ENCODE data around the gene OR4A5. TPM values are rescaled to one million over a fixed set of nuclear protein-coding genes. Genes with fewer than 3 reads are reported as not detected.
"Not testable (repeated sequence)": the region's sequence is repeated elsewhere in the genome, so short reads cannot be mapped to it uniquely, and the experiment has no call there.

Gene OR4A5
- polyA plus RNA-seq (2013, experiment 1 of 2), result not detected
- polyA plus RNA-seq (2013, experiment 2 of 2), result not detected

GRCh38 chr11:54706532-54706931, at the start of gene OR4A5:
TSS of gene OR4A5 (plus strand) at chr11:54706832. CDS start at chr11:54706885, 53 bp downstream.
- H4K8ac ChIP-seq (ENCODE audit: low read depth, low read length); H3K9ac ChIP-seq (ENCODE audit: low read depth, low read length, poor library complexity); H3K4me1 ChIP-seq (ENCODE audit: control insufficient read depth in 2 of 2, insufficient read depth in 1 of 2, low read depth in 1 of 2, low read length in 2 of 2); H3K27ac ChIP-seq (replicated peaks; ENCODE audit: low read length); H3K27me3 ChIP-seq (ENCODE audit: control insufficient read depth in 3 of 3, insufficient read depth in 3 of 3, low read depth in 1 of 3, low read length in 3 of 3); H3K4me2 ChIP-seq (ENCODE audit: insufficient read depth, low read length, poor library complexity, severe bottlenecking); H4K91ac ChIP-seq (ENCODE audit: low read depth, low read length, poor library complexity); DNase-seq (ENCODE audit: low spot score); H3K4me3 ChIP-seq (ENCODE audit: low read length in 2 of 2); H3K18ac ChIP-seq (ENCODE audit: low read length); H2BK12ac ChIP-seq (ENCODE audit: low read length); H3K14ac ChIP-seq (ENCODE audit: low read length); H2BK120ac ChIP-seq (ENCODE audit: low read depth, low read length); H3K4ac ChIP-seq (ENCODE audit: low read length); H3K36me3 ChIP-seq (replicated peaks in 1 of 2; ENCODE audit: control insufficient read depth in 2 of 2, insufficient read depth in 2 of 2, low read length in 2 of 2); H2BK5ac ChIP-seq (ENCODE audit: low read length); H2AFZ ChIP-seq (ENCODE audit: low read length); H3K23ac ChIP-seq (ENCODE audit: low read depth, low read length, poor library complexity); H3K79me1 ChIP-seq (ENCODE audit: low read depth, low read length); H2BK15ac ChIP-seq (ENCODE audit: low read length); H3K9me3 ChIP-seq (replicated peaks in 1 of 2; ENCODE audit: control insufficient read depth in 2 of 2, insufficient read depth in 1 of 2, low read depth in 1 of 2, low read length in 2 of 2); H2AK5ac ChIP-seq (ENCODE audit: low read depth, low read length): not testable (repeated sequence)
- WGBS, 2 donors (ENCODE audit: extremely low coverage in 2 of 2, insufficient read length in 2 of 2, insufficient replicate concordance in 1 of 2), result no CpG with 5 or more reads among the region's 1 CpG

GRCh38 chr11:54720094-54720493, 13.5 kb downstream of the OR4A5 start:
- H2BK120ac ChIP-seq (ENCODE audit: low read depth, low read length); H3K9ac ChIP-seq (ENCODE audit: low read depth, low read length, poor library complexity); H3K36me3 ChIP-seq (replicated peaks in 1 of 2; ENCODE audit: control insufficient read depth in 2 of 2, insufficient read depth in 2 of 2, low read length in 2 of 2); H3K4me2 ChIP-seq (ENCODE audit: insufficient read depth, low read length, poor library complexity, severe bottlenecking); H2BK12ac ChIP-seq (ENCODE audit: low read length); H2AK5ac ChIP-seq (ENCODE audit: low read depth, low read length); H3K4me3 ChIP-seq (ENCODE audit: low read length in 2 of 2); H3K23ac ChIP-seq (ENCODE audit: low read depth, low read length, poor library complexity); H3K9me3 ChIP-seq (replicated peaks in 1 of 2; ENCODE audit: control insufficient read depth in 2 of 2, insufficient read depth in 1 of 2, low read depth in 1 of 2, low read length in 2 of 2); H3K27me3 ChIP-seq (ENCODE audit: control insufficient read depth in 3 of 3, insufficient read depth in 3 of 3, low read depth in 1 of 3, low read length in 3 of 3); DNase-seq (ENCODE audit: low spot score); H3K4me1 ChIP-seq (ENCODE audit: control insufficient read depth in 2 of 2, insufficient read depth in 1 of 2, low read depth in 1 of 2, low read length in 2 of 2); H3K4ac ChIP-seq (ENCODE audit: low read length); H3K79me1 ChIP-seq (ENCODE audit: low read depth, low read length); H2AFZ ChIP-seq (ENCODE audit: low read length); H4K91ac ChIP-seq (ENCODE audit: low read depth, low read length, poor library complexity); H3K27ac ChIP-seq (replicated peaks; ENCODE audit: low read length); H3K14ac ChIP-seq (ENCODE audit: low read length); H2BK15ac ChIP-seq (ENCODE audit: low read length); H3K18ac ChIP-seq (ENCODE audit: low read length); H2BK5ac ChIP-seq (ENCODE audit: low read length); H4K8ac ChIP-seq (ENCODE audit: low read depth, low read length): not testable (repeated sequence)
- WGBS, 2 donors (ENCODE audit: extremely low coverage in 2 of 2, insufficient read length in 2 of 2, insufficient replicate concordance in 1 of 2), result no CpG with 5 or more reads among the region's 5 CpGs
